Spleen (tissue), 7 donors: ENCODE results near the gene SNAPIN.

Experiments used
- CTCF ChIP-seq, 11 experiments: fragments of 200-600 bp in 7 of 11; fragments of 450-650 bp in 4 of 11; sonication (generic) in 4 of 11; IDR thresholded peaks in 8 of 11; conservative IDR thresholded peaks in 3 of 11; 1 replicate in 7 of 11; 2 replicates in 4 of 11; pipeline versions ENCODE4 v1.4.0 to v1.8.0; 2016 to 2021; ENCODE audit warnings: antibody characterized with exemption in 11 of 11, inconsistent platforms in 4 of 11, mild to moderate bottlenecking in 1 of 11
- POLR2AphosphoS5 ChIP-seq, 3 donors: sonication (generic); formaldehyde crosslinking; IDR thresholded peaks; one replicate each; pipeline ENCODE4 v1.5.1; 2017; ENCODE audit warnings: antibody characterized with exemption in 3 of 3
- donor health status: DM: no; HTN: no; CAD: no; lungs with moderate emphysema.
- donor health status: DM: no; HTN: no; CAD: no.
- donor health status: DM: no; HTN: no; CAD: no.

- TF ChIP-seq CTCF (IDR thresholded peaks at IDR 0.05 in 8 of 11, conservative IDR thresholded peaks at IDR 0.05 in 3 of 11) (no peak), POLR2AphosphoS5 (IDR thresholded peaks at IDR 0.05) (no peak)
Measured at GRCh38 chr1:153652805-153653500, 5.5 kb upstream of the SNAPIN start.
